GM21390 (cell line): ENCODE measurements around the gene TNS1.

Experiments used
- ATAC-seq: cut with Tn5 transposase; IDR thresholded peaks from one replicate; pipeline ENCODE4 v1.9.1; 2021; ENCODE audit not compliant: unreplicated experiment

The TNS1 gene

GRCh38 chr2:217945530-217945929 lies 57.3 kb downstream of the TNS1 start:
- no peak for ATAC-seq

- ATAC-seq: no peak
These were observed 57.9 kb downstream of the TNS1 start for GRCh38 chr2:217944923-217945322.

DNA sequence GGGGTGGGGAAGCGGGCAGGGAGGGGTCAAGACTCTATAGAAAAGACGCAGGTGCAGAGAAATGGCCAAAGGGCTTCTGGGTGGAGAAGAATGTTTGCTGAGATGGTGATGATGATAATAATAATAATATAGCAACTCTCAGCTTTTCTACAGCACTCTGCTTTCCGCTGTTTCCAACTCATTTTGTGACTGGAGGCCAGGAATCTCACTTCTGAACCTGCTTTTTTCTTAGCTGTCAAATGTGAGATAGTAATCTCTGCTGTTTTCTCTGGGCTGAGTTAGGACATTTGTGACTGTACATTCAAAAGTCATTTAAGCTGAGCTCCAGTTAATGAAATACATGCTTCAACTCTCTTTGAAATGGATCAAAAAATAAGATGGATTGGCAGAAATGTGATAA lies 58.4 kb downstream of the TNS1 start:
- ATAC-seq: no peak

DNA sequence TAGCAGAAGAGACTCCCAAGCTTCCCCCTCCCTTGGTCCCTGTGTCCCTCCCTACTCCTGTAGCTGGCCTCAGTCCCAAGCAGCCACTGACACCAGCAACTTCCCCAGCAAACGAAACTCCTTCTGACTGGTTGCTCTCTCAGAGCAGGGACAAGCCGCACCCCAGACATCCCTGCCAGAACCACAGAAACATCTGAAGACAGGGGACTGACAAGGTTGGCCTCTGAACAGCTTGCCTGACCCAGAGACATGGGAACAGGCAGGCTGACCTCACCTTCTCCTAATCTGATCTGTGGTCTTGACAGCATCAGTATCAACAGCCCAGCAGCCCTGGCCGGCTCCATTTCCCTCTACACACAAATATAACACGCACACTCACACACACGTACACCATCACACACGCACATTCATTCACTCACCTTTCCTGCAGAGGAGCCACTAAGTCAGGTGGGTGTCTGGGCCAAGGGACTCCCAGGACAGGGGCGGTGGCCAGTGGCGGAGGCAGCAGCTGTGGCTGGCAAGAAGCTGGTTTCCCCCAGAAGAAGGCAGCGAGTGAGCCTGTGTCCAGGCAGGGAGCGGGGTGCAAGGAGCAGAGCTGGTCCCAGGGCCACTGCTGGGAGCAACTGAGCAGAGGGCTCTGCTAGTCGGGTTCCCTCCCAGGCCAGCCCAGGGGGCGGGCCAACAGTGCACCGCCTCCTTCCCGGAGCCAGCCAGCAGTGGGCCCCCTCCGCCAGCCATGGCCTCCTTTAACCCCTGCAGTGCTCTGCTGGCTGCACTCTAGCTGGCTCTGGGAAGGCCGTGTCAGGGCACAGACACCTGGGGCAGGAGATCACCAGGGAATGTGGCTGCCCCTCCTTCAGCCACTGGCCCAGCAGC lies 59.1 kb downstream of the TNS1 start:
- ATAC-seq: no peak

DNA sequence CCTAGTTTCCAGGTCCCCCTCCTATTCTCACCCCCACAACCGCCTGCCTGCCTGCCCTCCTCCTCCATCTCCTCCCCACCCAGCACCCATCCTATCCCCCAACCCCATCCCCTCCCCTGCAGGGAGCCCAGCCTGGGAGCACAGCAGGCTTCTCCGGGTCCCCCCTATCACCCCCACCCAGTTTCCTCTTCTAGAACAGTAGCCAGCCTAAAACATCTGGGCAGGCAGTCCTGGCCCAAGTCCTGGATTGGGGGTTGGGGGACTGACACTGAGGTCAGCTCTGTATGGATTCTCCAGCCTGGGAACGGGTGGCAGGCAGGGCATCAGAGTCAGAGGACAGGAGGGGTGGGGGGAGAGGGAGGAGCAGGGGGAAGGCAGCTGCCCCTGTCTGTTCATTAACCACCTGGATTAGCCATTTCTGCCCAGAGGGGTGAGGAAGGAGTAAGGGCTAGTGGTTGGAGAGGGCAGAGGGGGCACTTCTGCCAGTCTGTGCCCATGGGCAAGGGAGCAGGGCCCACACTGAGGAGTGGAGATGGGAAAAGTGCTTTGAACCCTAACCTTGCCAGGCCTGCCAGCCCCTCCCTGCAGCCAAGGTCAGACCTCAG lies 60.0 kb downstream of the TNS1 start:
- no peak for ATAC-seq

DNA sequence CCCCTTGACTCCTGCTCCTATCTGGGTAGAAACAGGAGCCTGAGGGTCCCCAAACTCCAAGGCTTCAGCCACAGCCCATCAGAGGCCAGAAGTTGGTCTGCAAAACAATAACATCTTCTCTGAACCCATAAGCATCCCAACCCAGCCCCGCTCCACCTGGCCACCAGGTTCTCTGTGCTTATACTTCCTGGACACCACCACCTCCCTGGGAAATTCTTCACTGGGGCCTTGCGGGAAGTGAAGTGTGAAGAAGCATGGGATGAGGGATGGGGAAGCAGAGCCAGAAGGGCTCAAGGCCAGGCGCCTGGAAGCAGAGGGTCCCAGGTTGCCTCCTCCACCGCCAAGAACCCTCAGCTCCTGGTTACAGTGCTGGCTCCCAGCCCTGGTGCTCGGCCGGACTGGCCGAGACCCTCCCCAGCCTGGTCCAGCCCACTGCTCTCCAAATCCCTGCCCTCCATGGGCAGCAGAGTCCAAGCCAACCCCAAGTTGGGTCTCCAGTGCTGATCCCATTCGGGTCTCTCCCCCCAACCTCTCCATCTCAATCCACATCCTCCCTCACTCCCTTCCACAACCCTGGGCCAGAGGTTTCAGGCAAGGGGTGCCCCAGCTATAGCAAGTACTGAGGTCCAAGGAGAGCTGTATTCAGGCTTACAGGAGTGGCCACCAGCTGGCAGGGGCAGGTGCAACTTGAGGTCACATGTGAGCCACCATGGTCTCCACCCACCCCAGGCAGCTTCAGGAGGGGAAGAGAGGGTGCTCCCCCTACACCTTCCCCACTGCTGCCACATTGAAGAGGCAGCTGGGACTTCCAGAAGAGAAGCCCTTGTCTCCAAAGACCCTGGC lies 60.7 kb downstream of the TNS1 start:
- ATAC-seq: no peak

- ATAC-seq: no peak
These were observed 61.5 kb downstream of the TNS1 start for GRCh38 chr2:217941339-217941738.

GRCh38 chr2:217940261-217941220 lies 62.3 kb downstream of the TNS1 start:
- no peak for ATAC-seq

- no peak for ATAC-seq
These were observed 63.1 kb downstream of the TNS1 start for GRCh38 chr2:217939629-217940245.

DNA sequence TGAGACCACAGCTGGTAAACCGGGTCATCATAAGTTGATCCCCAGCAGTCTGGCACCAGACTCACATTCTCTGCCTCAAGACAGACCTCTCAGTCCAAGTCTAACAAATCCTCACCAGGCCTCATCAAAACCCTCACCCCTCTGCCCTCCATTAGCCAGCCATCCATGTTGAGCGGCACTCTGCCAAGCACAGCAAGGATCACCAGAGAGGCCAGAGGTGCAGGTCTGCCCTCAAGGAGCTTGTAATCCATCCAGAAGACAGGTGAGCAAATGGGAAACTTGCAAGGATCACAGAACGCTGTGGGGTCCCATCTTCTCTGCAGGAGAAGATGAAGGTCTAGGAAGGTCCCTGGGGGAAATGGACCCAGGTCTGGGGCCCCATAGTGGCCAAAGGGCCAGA lies 63.6 kb downstream of the TNS1 start:
- ATAC-seq: no peak

DNA sequence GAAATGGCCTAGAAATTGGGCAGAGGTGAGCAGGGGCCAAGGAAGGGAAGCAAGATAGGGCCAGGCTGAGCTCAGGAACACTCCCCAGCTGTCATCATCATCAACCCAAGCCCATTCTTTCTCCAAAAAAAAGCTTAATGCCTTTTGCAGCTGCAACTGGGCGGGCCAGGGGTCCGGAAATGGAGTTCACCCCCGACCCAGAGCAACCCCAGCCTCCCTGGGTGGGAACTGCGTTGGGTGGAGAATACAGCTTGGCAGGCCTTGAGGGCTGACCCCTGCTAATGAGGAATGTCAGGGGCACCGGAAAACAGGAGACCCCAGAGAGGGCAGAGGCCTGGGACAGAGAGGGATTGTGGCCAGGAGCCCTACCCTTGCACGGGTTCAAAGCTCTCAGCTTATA lies 64.8 kb downstream of the TNS1 start:
- ATAC-seq: no peak

DNA sequence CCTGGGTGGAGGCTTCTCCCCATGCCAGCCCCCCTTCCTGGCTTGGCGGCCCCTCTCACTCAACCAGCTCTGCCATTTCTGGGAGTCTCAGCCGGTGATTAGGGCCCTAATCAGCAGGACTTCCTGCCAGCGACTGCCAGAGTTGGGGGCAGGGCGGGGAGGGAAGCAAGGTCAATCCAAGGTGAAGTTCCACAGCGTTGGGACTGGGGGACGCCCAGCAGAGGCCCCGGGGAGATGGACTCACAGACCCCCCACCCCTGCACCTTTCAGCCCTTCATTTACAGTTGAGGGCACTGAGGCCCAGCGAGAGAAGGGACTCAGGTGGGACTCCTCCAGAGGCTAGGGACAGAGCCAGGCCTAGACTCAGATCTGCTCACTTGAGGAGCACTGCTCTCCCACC lies 65.3 kb downstream of the TNS1 start:
- ATAC-seq: no peak

DNA sequence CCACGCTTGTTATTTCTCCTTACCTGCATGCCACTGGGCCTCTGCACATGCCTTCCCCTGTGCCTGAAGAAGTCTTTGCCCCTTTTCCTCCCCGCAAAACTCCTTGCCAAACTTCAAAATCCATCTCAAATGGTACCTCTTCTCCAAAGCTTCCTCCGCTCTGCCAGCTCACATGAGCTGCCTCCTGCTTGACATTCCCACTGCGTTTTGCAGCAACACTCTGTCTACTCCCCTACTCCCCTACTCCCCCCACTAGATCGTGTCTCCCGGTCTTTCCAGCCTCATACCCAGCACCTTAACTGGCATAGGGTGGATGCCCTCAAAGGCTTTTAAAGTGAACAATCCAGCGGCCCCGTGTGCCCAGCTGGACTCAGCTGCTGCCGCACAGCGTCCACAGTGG lies 65.8 kb downstream of the TNS1 start:
- ATAC-seq: no peak

- ATAC-seq: no peak
These were observed 66.7 kb downstream of the TNS1 start for GRCh38 chr2:217935901-217936684.

DNA sequence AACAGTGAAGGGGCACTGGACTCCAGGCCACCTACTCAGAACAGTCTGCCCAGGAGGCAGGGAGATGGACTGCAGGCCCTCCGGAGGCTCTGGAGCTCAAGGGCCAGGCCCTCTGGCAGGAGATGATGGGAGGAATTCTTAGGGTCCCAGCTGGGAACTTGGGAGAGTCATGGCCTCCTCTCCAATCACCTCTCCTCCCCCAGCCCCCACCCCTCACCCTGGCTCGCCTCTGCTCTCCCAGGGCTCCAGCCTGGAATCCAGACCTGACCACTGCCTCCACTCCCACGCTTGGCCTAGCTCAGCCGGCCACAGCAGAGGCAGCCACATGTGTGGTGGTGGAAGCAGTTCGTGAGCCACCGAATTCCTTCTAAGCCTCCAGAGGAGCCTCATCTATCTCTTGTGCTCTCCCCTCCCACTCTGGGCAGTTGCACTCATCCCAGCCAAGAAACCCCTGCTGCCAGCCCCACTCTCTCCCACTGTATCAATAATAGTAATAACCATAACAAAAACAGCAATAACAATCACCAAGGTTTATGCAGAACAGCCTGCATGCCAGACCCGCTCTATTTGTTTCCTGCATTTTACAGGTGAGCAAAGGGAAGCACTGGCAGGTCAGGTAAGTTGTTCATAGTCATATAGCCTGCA lies 67.4 kb downstream of the TNS1 start:
- no peak for ATAC-seq

GRCh38 chr2:217934321-217935131 lies 68.3 kb downstream of the TNS1 start:
- ATAC-seq: no peak

GRCh38 chr2:217933617-217933993 lies 69.2 kb downstream of the TNS1 start:
- ATAC-seq: no peak
